ENCODE data around the gene PLEKHA7.
"Not testable (repeated sequence)": the region's sequence is repeated elsewhere in the genome, so short reads cannot be mapped to it uniquely, and the experiment has no call there.

Gene PLEKHA7, protein sequence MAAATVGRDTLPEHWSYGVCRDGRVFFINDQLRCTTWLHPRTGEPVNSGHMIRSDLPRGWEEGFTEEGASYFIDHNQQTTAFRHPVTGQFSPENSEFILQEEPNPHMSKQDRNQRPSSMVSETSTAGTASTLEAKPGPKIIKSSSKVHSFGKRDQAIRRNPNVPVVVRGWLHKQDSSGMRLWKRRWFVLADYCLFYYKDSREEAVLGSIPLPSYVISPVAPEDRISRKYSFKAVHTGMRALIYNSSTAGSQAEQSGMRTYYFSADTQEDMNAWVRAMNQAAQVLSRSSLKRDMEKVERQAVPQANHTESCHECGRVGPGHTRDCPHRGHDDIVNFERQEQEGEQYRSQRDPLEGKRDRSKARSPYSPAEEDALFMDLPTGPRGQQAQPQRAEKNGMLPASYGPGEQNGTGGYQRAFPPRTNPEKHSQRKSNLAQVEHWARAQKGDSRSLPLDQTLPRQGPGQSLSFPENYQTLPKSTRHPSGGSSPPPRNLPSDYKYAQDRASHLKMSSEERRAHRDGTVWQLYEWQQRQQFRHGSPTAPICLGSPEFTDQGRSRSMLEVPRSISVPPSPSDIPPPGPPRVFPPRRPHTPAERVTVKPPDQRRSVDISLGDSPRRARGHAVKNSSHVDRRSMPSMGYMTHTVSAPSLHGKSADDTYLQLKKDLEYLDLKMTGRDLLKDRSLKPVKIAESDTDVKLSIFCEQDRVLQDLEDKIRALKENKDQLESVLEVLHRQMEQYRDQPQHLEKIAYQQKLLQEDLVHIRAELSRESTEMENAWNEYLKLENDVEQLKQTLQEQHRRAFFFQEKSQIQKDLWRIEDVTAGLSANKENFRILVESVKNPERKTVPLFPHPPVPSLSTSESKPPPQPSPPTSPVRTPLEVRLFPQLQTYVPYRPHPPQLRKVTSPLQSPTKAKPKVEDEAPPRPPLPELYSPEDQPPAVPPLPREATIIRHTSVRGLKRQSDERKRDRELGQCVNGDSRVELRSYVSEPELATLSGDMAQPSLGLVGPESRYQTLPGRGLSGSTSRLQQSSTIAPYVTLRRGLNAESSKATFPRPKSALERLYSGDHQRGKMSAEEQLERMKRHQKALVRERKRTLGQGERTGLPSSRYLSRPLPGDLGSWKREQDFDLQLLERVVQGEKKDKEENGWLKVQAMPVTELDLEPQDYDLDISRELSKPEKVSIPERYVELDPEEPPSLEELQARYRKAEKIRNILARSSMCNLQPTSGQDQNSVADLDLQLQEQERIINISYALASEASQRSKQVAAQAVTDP

DNA sequence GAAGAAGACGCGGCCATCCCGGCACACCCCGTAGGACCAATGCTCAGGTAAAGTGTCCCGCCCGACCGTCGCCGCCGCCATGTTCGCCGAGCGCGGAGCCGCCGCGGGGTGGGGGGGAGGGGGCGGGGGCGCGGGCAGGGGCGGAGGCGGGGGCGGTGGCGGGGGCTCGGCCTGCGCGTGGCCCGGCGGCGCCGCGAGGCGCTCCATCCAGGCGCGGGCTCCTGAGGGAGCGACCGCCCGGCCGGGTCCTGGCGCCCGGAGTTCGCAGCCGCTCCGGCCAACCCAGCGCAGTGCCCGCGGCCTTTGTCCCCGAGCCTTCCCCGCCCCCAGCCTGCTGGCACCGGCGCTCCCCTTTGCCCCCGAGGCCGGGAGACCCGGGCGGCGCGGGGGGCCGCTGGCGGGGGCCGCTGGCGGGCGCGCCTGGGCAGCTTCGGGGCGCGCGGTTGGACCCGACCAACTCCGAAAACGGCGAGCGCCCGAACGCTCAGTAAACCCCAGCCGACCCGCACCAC lies at the start of gene PLEKHA7:
Gene PLEKHA7, minus strand, starts transcription at position 94 of the 512 bp plus-strand sequence. Its CDS starts 13 bp downstream, at position 81.
- Mint-ChIP-seq H3K9me3 (no peaks in the 10 kb centered on the region), H3K4me1 (ENCODE audit: low read depth) (peaks cover 12% of the 10 kb centered on the region), H3K27ac (no peak within 1 kb of the TSS), H3K27me3 (peaks cover 36% of the 10 kb centered on the region), H3K4me3 (peak within 1 kb of the TSS; percentile 70), H3K36me3 (ENCODE audit: low read depth) (no peaks in the 10 kb centered on the region)
- intact Hi-C loops (cut with micrococcal nuclease), result loop anchor here (10.0 kb wide), 1 partner anchor 50 kb away; no protein-coding TSS in a partner anchor

DNA sequence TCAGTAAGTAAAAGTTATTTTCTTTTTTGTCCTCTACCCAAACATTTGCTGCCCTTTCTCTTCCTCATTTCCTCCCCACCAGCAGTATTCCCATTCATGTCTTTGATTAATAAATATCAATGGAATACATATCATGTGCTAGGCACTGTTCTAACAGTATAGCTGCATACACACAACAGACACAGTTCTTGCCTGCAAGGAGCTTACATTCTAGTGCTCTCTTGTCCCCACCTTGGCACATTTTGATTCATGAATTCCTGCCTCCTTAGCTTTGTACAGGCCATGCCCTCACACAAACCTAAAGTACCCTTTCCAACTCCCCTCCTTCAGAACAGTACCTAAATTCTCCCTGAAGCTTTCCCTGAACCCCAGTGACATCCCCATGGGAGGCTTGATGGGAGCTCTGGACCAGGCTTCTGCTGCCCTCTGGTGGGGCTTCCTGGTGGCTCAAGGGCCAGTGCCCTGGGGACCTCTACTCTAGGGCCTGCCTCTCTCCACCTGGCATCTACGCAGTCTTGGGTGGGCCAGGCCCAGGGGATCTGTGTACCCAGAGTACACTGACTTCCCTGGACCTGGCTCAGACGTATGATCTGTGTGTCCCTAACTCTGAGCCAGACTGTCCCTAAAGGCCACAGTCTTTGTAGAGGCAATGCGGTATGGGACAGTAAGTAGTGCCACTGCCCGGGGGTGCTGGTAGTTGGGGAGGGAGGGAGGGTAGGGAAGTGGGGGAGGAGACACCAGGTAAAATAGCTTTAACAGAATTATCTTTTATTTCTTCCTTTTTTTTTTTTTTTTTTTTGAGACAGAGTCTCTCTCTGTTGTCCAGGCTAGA lies 49.2 kb upstream of the PLEKHA7 start:
- H3K27me3 Mint-ChIP-seq, result no peaks in the 10 kb centered on the region
- intact Hi-C loops (cut with micrococcal nuclease), result loop anchor here (1.0 to 10.0 kb wide), 3 partner anchors 49 to 278 kb away; partner anchors contain the start of gene PLEKHA7
- H3K27ac Mint-ChIP-seq, result no peak overlapping the region
- no peak overlapping the region for H3K4me3 Mint-ChIP-seq
- no peaks in the 10 kb centered on the region for H3K9me3 Mint-ChIP-seq
- peaks cover 11% of the 10 kb centered on the region for H3K36me3 Mint-ChIP-seq (ENCODE audit: low read depth)
- H3K4me1 Mint-ChIP-seq (ENCODE audit: low read depth), result no peaks in the 10 kb centered on the region

DNA sequence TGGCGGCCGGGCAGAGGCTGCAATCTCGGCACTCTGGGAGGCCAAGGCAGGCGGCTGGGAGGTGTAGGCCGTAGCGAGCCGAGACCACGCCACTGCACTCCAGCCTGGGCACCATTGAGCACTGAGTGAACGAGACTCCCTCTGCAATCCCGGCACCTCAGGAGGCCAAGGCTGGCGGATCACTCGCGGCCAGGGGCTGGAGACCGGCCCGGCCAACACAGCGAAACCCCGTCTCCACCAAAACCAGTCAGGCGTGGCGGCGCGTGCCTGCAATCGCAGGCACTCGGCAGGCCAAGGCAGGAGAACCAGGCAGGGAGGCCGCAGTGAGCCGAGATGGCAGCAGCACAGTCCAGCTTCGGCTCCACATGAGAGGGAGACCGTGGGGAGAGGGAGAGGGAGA lies 36.9 kb upstream of the PLEKHA7 start:
- H3K4me1 Mint-ChIP-seq (ENCODE audit: low read depth); intact Hi-C loops (cut with micrococcal nuclease); H3K9me3 Mint-ChIP-seq: not testable (repeated sequence)

DNA sequence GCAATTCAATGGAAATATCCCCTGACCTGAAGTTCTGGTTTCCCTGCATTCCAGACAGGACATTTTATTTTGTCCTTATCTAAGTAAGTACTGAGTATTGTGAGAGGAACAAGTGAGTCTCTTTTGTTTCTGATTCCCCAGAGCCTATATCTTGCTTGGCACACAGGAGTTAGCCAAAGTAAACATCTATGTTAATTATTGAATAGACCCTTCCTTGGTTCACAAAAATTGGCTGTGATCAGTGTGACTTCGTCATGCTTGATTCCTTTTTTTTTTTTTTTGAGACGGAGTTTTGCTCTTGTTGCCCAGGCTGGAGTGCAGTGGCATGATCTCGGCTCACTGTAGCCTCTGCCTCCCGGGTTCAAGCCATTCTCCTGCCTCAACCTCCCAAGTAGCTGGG lies 34.3 kb upstream of the PLEKHA7 start:
- H3K9me3 Mint-ChIP-seq; H3K4me1 Mint-ChIP-seq (ENCODE audit: low read depth); H3K36me3 Mint-ChIP-seq (ENCODE audit: low read depth); intact Hi-C loops (cut with micrococcal nuclease); H3K4me3 Mint-ChIP-seq; H3K27ac Mint-ChIP-seq; H3K27me3 Mint-ChIP-seq: not testable (repeated sequence)

More for the DNA sequence above, 36.9 kb upstream of the PLEKHA7 start:
- not testable (repeated sequence) for H3K27ac Mint-ChIP-seq; H3K4me3 Mint-ChIP-seq; H3K27me3 Mint-ChIP-seq; H3K36me3 Mint-ChIP-seq (ENCODE audit: low read depth)

DNA sequence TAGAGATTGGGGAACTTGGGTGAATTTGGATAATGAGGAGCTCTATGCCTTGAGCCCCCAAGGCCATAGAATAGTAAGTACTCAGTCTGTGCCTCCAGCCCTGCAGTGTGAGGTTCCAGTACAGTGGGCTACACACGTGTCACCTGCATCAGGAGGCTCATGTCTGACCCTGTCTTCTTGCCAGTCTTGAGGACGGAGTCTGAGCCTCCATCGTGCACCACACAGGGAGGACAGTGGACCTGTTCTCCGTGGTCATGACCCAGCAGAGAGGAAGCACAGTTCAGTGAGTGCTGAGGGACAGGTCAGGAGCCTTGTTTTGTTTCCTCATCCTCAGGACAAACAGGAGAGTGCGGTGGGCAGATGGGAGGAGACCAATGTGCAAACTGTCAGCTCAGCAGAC lies 32.5 kb upstream of the PLEKHA7 start:
- intact Hi-C loops (cut with micrococcal nuclease), result no loop called here
- no peaks in the 10 kb centered on the region for H3K36me3 Mint-ChIP-seq (ENCODE audit: low read depth)
- no peaks in the 10 kb centered on the region for H3K4me1 Mint-ChIP-seq (ENCODE audit: low read depth)
- H3K27ac Mint-ChIP-seq, result no peak overlapping the region
- H3K9me3 Mint-ChIP-seq, result no peaks in the 10 kb centered on the region
- no peak overlapping the region for H3K4me3 Mint-ChIP-seq
- H3K27me3 Mint-ChIP-seq, result peaks cover 3% of the 10 kb centered on the region

DNA sequence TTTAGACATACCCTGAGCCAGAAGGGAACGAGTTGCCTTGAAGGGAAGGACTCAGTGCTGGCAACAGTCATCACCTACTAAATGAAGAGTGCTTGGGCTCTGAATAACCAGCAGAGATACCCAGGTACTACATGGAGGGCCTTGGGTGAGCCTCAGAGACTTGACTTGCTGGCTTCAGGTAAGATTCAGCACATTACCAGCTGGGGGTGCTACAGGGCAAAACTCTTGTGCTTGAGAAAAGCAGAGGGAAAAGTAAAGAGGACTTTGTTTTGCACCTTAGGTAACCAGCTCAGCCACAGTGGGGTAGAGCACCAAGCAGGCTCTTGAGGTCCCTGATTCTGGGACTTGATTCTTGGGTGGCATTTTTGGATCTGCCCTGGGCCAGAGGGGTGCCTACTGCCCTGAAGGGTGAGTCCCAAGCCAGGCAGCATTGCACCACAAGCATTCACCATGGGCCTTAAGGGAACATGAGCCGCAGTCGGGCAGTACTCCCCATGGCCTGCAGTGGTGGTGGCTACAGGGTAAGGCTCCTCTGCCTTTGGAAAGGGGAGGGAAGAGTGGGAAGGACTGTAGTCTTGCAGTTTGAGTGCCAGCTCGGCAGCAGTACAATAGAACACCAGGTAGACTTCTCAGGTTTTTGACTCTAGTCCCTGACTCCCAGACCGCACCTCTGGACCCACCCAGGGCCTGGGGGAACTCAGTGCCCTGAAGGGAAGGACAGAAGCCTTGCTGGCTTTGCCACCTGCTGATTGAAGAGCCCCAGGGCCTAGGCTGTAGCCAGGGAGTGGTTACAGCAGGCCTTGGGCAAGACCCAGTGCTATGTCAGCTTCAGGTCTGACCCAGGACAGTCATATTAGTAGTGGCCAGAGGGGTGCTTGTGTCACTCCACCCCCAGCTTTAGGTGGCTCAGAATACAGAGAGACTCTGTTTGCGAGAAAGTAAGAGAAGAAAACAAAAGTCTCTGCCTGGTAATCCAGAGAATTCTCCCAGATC lies 22.7 kb upstream of the PLEKHA7 start:
- no peaks in the 10 kb centered on the region for H3K4me1 Mint-ChIP-seq (ENCODE audit: low read depth)
- no peak overlapping the region for H3K27ac Mint-ChIP-seq
- intact Hi-C loops (cut with micrococcal nuclease), result no loop called here
- no peaks in the 10 kb centered on the region for H3K27me3 Mint-ChIP-seq
- peaks cover 21% of the 10 kb centered on the region for H3K9me3 Mint-ChIP-seq
- no peak overlapping the region for H3K4me3 Mint-ChIP-seq
- no peaks in the 10 kb centered on the region for H3K36me3 Mint-ChIP-seq (ENCODE audit: low read depth)

DNA sequence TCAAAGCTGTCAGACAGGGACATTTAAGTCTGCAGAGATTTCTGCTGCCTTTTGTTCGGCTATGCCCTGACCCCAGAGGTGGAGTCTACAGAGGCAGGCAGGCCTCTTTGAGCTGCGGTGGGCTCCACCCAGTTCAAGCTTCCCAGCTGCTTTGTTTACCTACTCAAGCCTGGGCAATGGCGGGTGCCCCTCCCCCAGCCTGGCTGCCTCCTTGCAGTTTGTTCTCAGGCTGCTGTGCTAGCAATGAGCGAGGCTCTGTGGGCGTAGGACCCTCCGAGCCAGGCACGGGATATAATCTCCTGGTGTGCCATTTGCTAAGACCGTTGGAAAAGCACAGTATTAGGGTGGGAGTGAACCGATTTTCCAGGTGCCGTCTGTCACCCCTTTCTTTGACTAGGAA lies 19.8 kb upstream of the PLEKHA7 start:
- H3K27me3 Mint-ChIP-seq; intact Hi-C loops (cut with micrococcal nuclease); H3K4me1 Mint-ChIP-seq (ENCODE audit: low read depth); H3K4me3 Mint-ChIP-seq; H3K36me3 Mint-ChIP-seq (ENCODE audit: low read depth); H3K27ac Mint-ChIP-seq: not testable (repeated sequence)
- H3K9me3 Mint-ChIP-seq, result peaks cover 21% of the 10 kb centered on the region

DNA sequence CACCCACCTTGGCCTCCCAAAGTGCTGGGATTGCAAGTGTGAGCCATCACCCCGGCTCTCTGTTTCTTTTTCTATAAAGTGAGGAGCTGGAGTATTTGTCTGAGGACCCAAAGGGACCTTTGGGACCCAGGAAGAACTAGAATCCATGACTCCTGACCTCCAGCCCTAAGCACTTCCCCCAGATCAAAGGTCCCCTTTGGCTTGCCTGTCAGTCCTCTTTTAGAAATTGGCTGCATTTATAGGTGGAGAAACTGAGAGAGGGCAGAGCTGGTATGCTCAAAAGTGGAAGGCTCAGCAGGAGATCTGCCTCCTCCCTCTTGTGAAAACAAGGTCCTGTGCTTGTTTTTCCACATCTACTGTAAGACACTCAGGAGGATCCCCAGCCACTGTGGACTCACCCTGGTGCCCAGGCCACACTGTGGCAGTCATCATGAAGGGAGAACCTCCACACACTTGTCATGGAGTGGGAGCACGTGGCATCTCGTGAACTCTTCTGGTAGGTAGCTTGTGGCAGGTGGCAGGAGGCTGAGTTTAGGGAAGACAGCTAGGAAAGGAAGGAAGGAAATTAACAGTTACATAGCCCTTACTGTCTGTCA lies 12.4 kb upstream of the PLEKHA7 start:
- Mint-ChIP-seq H3K36me3 (ENCODE audit: low read depth) (no peaks in the 10 kb centered on the region), H3K27me3 (peaks cover 4% of the 10 kb centered on the region), H3K4me1 (ENCODE audit: low read depth) (no peaks in the 10 kb centered on the region), H3K27ac (no peak overlapping the region), H3K9me3 (no peaks in the 10 kb centered on the region), H3K4me3 (no peak overlapping the region)
- intact Hi-C loops (cut with micrococcal nuclease), result no loop called here

DNA sequence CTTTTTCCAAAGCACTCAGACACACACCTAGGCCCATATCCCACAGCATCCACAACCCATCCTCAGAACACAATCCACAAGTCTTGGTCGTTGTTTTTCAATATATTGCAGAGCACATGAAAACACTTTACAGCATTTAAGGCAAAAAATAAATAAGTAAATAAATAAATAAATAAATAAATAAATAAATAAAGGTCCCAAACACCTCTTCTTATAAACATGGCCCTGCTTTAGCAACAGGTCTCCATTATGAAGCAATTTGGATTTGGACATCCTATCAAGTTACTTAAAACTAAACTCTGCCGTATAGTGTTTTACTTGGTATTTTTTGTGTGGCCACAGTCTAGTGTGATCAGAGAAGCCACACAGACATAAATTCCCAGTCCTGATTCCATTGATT lies 10.7 kb upstream of the PLEKHA7 start:
- intact Hi-C loops (cut with micrococcal nuclease), result no loop called here
- no peaks in the 10 kb centered on the region for H3K36me3 Mint-ChIP-seq (ENCODE audit: low read depth)
- no peak overlapping the region for H3K4me3 Mint-ChIP-seq
- no peak overlapping the region for H3K27ac Mint-ChIP-seq
- H3K9me3 Mint-ChIP-seq, result no peaks in the 10 kb centered on the region
- no peaks in the 10 kb centered on the region for H3K4me1 Mint-ChIP-seq (ENCODE audit: low read depth)
- H3K27me3 Mint-ChIP-seq, result peaks cover 3% of the 10 kb centered on the region

DNA sequence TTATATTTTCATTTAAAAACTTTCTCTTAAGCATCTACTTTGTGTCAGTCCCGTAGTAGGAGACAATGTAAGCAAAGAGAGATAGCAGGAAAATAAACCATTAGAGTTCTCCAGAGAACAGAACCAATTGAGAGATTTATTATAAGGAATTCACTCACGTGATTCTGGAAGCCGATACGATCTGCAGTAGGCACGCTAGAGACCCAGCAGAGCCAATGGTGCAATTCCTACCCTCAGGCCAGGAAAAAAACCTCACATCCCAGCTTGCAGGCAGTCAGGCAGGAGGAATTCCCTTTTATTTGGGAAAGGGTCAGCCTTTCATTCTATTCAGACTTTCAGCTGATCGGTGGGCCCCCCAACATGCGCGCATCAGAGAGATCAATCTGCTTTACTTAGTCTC lies 7.3 kb upstream of the PLEKHA7 start:
- H3K36me3 Mint-ChIP-seq (ENCODE audit: low read depth), result no peaks in the 10 kb centered on the region
- H3K4me1 Mint-ChIP-seq (ENCODE audit: low read depth), result no peaks in the 10 kb centered on the region
- peaks cover 16% of the 10 kb centered on the region for H3K27me3 Mint-ChIP-seq
- intact Hi-C loops (cut with micrococcal nuclease), result no loop called here
- no peak overlapping the region for H3K4me3 Mint-ChIP-seq
- no peak overlapping the region for H3K27ac Mint-ChIP-seq
- no peaks in the 10 kb centered on the region for H3K9me3 Mint-ChIP-seq

DNA sequence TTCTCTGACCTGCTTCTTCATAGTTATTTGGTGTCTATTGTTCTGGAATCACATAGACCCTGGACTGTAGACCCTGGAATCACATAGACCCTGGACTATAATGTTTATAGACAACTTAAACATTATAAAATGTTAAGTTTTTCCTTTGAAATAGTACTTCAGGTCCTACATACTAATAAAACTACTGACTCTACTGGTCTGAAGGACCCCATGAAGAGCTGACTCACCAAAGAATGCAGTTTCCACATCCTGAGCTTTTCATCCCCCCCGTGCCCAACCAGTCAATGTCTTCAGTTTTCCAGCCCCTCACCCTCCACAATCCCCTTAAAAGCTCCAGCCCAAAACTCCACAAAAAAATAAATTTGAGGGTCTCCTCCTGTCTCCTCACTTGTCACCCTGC lies 6.6 kb upstream of the PLEKHA7 start:
- Mint-ChIP-seq H3K27me3 (peaks cover 20% of the 10 kb centered on the region), H3K9me3 (no peaks in the 10 kb centered on the region), H3K36me3 (ENCODE audit: low read depth) (no peaks in the 10 kb centered on the region), H3K27ac (no peak overlapping the region), H3K4me3 (no peak overlapping the region), H3K4me1 (ENCODE audit: low read depth) (no peaks in the 10 kb centered on the region)
- intact Hi-C loops (cut with micrococcal nuclease), result no loop called here

DNA sequence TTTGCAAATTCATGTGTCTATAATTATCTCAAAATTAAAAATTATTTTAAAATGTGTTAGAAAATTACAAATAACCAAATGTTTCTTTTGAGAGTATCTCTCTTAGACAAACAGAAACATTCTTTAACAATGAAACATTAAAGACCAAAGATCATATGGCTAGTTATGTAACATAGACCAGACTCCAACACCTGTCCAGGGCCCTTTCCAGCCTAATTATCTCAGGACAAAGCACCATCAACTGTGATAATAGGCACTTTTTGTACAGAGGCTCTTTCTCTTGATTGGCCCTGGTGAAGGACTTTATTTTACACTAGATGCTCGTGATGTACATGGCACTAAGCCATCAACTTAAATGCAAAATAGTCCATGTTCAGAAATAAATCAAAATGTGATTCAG lies 5.0 kb upstream of the PLEKHA7 start:
- peaks cover 32% of the 10 kb centered on the region for H3K27me3 Mint-ChIP-seq
- H3K4me3 Mint-ChIP-seq, result no peak overlapping the region
- no peak overlapping the region for H3K27ac Mint-ChIP-seq
- H3K4me1 Mint-ChIP-seq (ENCODE audit: low read depth), result peaks cover 5% of the 10 kb centered on the region
- H3K36me3 Mint-ChIP-seq (ENCODE audit: low read depth), result no peaks in the 10 kb centered on the region
- intact Hi-C loops (cut with micrococcal nuclease), result loop anchor here (10.0 kb wide), 1 partner anchor 46 kb away; no protein-coding TSS in a partner anchor
- no peaks in the 10 kb centered on the region for H3K9me3 Mint-ChIP-seq
